Measurements from ENCODE around the gene DPEP3.
A peak's percentile ranks its signal among the peaks of the same experiment; 100 is the strongest.
"Not testable (repeated sequence)": the region's sequence is repeated elsewhere in the genome, so short reads cannot be mapped to it uniquely, and the experiment has no call there.

The DPEP3 gene

DNA sequence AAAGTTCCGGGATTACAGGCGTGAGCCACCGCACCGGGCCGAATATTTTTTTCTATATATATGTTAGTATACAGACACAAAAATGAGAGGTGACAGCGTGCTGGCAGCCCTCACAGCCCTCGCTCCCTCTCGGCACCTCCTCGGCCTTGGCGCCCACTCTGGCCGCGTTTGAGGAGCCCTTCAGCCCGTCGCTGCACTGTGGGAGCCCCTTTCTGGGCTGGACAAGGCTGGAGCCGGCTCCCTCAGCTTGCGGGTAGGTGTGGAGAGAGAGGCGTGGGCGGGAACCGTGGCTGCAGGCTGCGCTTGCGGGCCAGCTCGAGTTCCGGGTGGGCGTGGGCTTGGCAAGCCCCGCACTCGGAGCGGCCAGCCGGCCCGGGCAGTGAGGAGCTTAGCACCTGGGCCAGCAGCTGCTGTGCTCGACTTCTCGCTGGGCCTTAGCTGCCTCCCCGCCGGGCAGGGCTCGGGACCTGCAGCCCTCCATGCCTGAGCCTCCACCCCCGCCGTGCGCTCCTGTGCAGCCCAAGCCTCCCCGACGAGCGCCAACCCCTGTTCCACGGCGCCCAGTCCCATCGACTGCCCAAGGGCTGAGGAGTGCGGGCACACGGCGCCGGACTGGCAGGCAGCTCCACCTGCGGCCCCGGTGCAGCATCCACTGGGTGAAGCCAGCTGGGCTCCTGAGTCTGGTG is 1.9 kb upstream of the DPEP3 start:
- Histone ChIP-seq H3K4me3 (no peak overlapping the region), H3K4me2 (no peak overlapping the region)

DNA sequence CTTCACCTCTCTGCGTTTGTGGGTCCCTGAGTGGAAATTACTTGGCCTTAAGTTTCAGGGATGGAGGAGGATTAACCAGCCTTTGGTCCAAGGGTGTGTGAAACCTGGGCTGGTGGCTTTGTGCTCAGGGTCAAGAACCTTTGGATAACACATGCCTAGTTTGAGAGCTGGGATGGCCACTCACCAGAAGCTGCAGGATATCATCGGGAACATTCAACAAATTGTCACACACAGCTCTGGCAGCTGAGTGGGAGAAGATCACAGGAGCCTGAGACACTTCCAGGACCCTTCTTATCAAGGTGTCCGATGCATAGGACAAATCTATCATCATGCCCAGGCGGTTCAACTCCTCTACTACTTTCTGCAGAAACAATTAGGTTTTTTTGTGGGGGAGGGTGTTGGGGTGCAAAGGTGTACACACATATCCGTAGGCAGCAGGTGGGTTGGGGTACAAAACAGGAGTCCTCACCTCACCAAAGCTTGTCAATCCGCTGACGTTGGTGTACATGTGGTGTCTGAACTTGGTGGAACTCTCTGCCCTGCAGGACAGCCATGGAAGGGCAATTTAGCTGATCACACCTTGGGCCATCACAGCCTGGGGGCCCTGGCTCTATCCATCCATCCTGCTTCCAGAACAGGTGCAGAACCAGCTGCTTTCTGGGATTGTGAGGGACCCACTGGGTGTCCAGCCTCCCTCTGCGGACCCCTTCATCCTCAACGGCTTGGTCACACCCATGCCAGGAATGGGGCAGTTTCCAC is 2.7 kb downstream of the DPEP3 start:
- H3K4me1 ChIP-seq, result peaks cover 8% of the 10 kb centered on the region; the same call in 1 of the 2 replicates
- H3K36me3 ChIP-seq, result no peaks in the 10 kb centered on the region
- no peak overlapping the region for H3K9ac ChIP-seq
- H3K27ac ChIP-seq, result no peak overlapping the region
- no peak overlapping the region for H3K4me2 ChIP-seq
- no peaks in the 10 kb centered on the region for H3K9me3 ChIP-seq
- no peaks in the 10 kb centered on the region for H3K27me3 ChIP-seq
- H3K4me3 ChIP-seq, result no peak overlapping the region
- no peaks in the 10 kb centered on the region for H4K20me1 ChIP-seq
- TF ChIP-seq Cebpa-rat (IDR thresholded peaks at IDR 0.05), result no peak

More for the DNA sequence above, 1.9 kb upstream of the DPEP3 start:
- no peak overlapping the region for H3K9ac ChIP-seq
- no peaks in the 10 kb centered on the region for H3K27me3 ChIP-seq
- no peak for TF ChIP-seq Cebpa-rat (IDR thresholded peaks at IDR 0.05)
- H3K4me1 ChIP-seq, result peaks cover 37% of the 10 kb centered on the region
- no peaks in the 10 kb centered on the region for H3K9me3 ChIP-seq
- H3K36me3 ChIP-seq, result no peaks in the 10 kb centered on the region
- no peaks in the 10 kb centered on the region for H4K20me1 ChIP-seq
- no peak overlapping the region for H3K27ac ChIP-seq

DNA sequence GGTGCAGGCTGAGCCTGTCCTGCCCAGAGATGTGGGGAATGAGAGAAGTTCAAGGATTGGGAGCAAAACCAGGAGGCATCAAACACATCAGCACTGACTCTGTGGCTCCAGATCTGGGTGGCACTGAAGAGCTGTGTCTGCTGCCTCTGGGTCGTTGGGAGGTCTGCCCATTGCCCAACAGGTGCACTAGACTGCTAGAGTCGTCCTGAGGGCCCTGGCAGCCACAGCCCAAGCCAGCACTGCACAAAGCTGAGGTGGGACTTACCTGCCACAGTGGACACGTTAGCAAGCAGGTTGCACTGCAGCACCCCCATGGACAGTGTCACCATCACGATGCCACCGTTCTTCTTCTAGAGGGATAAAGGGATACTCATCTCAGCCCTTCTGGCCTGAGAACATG is 3.3 kb downstream of the DPEP3 start:
- Histone ChIP-seq H3K9me3 (no peaks in the 10 kb centered on the region), H3K9ac (no peak overlapping the region)

DNA sequence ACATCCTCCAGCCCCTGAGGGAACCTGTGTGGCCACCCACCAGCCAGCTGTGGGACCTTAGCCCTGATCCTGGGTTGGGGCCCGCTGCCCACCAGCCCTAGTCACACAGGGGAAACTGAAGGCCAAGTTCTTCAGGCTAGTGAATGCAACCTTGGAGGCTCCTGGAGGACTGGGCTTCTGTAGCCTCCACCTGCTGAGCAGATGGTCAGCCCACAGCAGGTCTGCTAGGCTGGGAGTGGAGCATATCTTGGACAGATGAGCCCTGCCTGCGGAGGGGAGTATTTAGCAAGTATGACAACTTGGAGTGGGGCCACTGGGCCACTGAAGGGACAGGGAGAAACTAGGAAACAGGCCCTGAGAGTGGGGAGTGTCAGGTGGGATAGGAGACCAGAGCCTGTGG is 4.1 kb downstream of the DPEP3 start:
- TF ChIP-seq Cebpa-rat (IDR thresholded peaks at IDR 0.05), result no peak
- Histone ChIP-seq H4K20me1 (no peaks in the 10 kb centered on the region), H3K9ac (no peak overlapping the region), H3K4me1 (peaks cover 8% of the 10 kb centered on the region; the same call in 1 of the 2 replicates), H3K36me3 (no peaks in the 10 kb centered on the region), H3K4me2 (no peak overlapping the region), H3K27me3 (no peaks in the 10 kb centered on the region), H3K27ac (no peak overlapping the region), H3K9me3 (no peaks in the 10 kb centered on the region), H3K4me3 (no peak overlapping the region)

More for the DNA sequence above, 3.3 kb downstream of the DPEP3 start:
- Histone ChIP-seq H3K4me3 (no peak overlapping the region), H3K4me1 (peaks cover 8% of the 10 kb centered on the region; the same call in 1 of the 2 replicates), H3K27me3 (no peaks in the 10 kb centered on the region), H3K36me3 (no peaks in the 10 kb centered on the region), H3K27ac (no peak overlapping the region), H4K20me1 (no peaks in the 10 kb centered on the region), H3K4me2 (no peak overlapping the region)
- TF ChIP-seq Cebpa-rat (IDR thresholded peaks at IDR 0.05), result no peak

DNA sequence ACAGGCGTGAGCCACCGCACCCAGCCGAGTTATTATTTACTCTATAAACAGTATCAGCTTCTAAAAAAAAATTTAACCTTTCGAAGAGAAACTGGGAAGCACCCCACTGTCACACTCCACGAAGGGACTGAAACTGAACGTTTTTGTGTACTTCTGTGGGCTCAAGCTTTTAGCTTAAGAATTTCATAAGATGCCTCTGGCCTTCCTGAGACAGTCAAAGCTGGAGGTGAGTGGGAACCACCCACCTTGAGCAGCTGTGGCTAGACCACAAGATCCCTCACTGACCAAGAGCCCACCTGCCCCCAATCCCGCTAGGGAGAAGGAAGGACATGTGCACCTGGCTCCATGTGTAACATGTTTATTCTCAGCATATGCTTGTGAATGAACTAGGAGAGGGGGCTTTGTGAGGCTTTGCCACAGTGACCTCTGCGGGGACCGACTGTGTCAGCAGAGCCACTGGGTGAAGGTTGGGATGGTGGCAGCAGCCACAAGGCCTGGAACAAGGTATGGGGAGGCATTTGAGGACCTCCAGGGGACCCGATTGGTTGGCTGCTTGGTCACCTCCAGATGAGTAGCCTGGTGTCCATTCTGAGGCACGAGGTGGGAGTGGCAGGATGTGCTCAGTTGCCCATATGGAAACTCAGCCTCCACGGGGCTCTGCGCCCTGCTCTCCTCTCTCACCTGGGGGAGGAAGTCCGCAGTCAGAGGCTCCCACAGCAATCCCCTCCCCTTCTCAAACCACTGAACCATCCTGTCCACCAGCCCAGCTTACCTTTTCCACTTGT is 4.8 kb downstream of the DPEP3 start:
- H3K9ac ChIP-seq, result no peak overlapping the region
- H3K27me3 ChIP-seq, result no peaks in the 10 kb centered on the region
- H3K4me2 ChIP-seq, result no peak overlapping the region
- no peaks in the 10 kb centered on the region for H3K9me3 ChIP-seq
- H4K20me1 ChIP-seq, result no peaks in the 10 kb centered on the region
- peaks cover 8% of the 10 kb centered on the region; the same call in 1 of the 2 replicates for H3K4me1 ChIP-seq
- no peaks in the 10 kb centered on the region for H3K36me3 ChIP-seq
- H3K27ac ChIP-seq, result no peak overlapping the region
- H3K4me3 ChIP-seq, result no peak overlapping the region
- no peak for TF ChIP-seq Cebpa-rat (IDR thresholded peaks at IDR 0.05)

DNA sequence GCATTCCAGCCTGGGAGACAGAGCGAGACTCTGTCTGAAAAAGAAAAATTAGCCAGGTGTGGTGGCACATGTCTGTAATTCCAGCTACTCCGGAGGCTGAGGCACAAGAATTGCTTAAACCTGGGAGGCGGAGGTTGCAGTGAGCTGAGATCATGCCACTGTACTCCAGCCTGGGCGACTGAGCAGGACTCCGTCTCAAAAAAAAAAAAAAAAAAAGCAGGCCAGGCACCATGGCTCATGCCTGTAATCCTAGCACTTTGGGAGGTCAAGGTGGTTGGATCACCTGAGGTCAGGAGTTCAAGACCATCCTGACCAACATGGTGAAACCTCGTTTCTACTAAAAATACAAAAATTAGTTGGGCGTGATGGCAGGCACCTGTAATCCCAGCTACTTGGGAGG is 8.0 kb downstream of the DPEP3 start:
- H3K9ac ChIP-seq, H3K27me3 ChIP-seq, H4K20me1 ChIP-seq, H3K36me3 ChIP-seq, H3K27ac ChIP-seq, H3K4me2 ChIP-seq, H3K4me3 ChIP-seq, H3K9me3 ChIP-seq: not testable (repeated sequence)
- H3K4me1 ChIP-seq, result peaks cover 22% of the 10 kb centered on the region

DNA sequence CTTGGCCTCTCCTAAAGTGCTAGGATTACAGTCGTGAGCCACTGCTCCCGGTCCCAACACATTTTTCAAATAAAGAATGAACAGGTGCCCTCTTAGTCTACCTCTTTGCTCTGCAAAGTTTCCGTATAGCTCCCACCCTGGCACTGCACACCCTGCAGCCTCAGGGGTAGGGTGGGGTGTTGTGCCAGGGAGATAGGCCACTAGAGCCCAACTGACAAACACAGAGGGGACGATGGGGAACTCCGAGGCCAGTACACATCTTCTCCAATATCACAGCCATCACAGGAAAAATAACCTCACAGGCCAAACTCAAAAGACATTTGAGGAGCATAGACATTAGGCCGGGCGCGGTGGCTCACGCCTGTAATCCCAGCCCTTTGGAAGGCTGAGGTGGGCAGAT is 9.2 kb downstream of the DPEP3 start:
- H4K20me1 ChIP-seq, result peaks cover 16% of the 10 kb centered on the region; the same call in 1 of the 2 replicates
- no peaks in the 10 kb centered on the region for H3K9me3 ChIP-seq
- H3K36me3 ChIP-seq, result no peaks in the 10 kb centered on the region
- no peaks in the 10 kb centered on the region for H3K27me3 ChIP-seq
- no peak overlapping the region for H3K4me3 ChIP-seq
- no peak overlapping the region for H3K9ac ChIP-seq
- peaks cover 34% of the 10 kb centered on the region for H3K4me1 ChIP-seq
- TF ChIP-seq Cebpa-rat (IDR thresholded peaks at IDR 0.05), result no peak
- no peak overlapping the region for H3K27ac ChIP-seq
- no peak overlapping the region for H3K4me2 ChIP-seq

DNA sequence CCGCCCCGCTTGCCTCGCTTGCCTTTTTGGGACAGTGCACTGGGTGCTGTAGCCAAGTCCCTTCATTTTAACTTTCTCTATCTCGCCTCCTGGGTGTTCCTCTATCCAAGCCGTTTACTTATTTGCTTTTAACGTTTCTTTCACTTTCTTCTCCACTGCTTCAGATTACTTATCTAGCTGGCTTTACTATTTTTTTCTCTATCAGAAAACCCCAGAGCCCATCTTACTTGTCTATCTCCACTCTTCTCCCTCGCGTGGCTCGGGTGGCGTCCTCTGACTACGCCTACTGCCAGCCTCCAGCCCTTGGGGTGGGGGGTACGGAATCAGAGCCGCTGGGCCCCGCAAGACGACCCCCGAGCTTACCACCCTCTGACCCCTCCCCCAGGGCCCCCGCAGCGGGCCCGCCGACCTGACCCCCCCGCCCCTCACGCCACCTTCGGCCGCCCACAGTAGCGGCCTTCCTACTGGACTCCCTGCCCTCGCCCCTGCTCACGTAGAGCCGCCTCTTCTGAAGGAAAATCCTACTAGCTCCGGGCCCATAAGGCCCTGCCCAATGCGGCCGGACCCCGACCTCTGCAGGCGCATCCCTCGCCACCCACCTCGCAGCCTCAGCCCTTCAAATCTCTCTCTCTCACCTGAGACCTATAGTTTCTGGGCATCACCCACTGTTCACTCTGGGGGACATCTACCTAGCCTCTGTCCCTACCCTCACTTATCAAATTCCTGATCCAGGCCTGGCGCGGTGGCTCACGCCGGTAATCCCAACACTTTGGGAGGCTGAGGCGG is 10.9 kb downstream of the DPEP3 start:
- Histone ChIP-seq H3K36me3 (no peaks in the 10 kb centered on the region), H4K20me1 (peaks cover 33% of the 10 kb centered on the region; the same call in 1 of the 2 replicates), H3K27me3 (no peaks in the 10 kb centered on the region), H3K27ac (peak overlapping the region; percentile 82; the same call in 1 of the 2 replicates), H3K4me3 (peak overlapping the region; percentile 83), H3K9ac (peak overlapping the region; percentile 84), H3K9me3 (no peaks in the 10 kb centered on the region), H3K4me1 (peaks cover 43% of the 10 kb centered on the region), H3K4me2 (peak overlapping the region; percentile 97)
- no peak for TF ChIP-seq Cebpa-rat (IDR thresholded peaks at IDR 0.05)
